Measurements from ENCODE around the gene TMEM131.
"Not testable (repeated sequence)": the region's sequence is repeated elsewhere in the genome, so short reads cannot be mapped to it uniquely, and the experiment has no call there.

Gene TMEM131

DNA sequence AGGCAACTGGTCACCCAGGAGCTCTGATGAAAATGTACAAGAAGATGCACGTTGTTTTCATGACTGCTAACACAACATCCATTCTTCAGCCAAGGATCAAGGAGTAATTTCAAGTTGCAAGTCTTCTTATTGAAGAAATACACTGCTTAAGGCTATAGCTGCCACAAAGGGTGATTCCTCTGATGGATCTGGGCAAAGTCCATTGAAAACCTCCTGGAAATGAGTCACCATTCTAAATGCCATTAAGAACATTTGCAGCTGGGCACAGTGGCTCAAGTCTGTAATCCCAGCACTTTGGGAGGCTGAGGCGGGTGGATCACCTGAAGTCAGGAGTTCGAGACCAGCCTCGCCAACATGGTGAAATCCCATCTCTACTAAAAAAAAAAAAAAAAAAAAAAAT is 142.7 kb downstream of the TMEM131 start:
- DNase-seq: not testable (repeated sequence)

DNA sequence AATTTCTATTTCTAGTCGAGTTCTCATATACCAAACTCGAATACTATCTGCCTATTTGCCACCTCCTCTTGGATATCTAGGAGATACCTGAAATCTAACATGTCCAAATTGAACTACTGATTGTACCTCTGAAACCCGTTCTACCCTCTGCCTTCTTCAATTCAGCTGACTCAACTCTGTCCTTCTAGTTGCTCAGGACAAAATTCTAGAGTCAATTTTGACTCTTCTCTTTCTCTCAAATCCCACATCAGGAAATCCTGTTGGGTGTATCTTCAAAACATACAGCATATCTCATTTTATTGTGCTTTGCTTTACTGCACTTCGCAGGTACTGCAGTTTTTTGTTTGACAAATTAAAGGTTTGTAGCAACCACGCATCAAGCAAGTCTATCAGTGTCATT is 144.6 kb downstream of the TMEM131 start:
- no peak for DNase-seq

DNA sequence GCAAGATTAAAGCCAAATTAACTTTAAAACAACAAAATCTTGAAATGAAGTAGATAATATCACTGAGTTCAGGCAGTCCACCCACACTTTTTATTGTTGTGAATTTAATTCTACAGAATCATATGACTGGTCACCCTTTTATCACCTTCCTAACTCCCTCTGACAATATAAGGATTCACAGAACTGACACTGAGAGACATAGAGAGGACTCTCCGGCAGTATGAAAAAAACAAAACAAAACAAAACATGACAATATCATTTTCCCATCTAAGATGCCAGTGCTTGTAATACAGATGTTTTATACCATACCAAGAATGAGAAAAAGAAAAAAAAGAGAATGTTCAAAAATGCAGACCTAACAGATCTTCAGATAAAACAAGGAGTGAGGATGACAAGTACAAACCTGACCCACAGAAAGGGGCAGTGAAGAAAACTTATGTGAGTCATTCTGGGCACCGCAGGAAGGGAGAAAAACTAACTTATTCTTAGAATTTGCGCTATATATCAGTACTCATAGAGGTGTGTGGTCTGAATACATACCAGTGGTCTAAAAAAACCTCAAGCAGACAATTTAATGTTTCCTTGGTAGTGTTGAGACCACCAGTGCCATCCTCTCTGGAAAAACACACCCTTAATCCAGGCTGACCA is 145.7 kb downstream of the TMEM131 start:
- DNase-seq: no peak

DNA sequence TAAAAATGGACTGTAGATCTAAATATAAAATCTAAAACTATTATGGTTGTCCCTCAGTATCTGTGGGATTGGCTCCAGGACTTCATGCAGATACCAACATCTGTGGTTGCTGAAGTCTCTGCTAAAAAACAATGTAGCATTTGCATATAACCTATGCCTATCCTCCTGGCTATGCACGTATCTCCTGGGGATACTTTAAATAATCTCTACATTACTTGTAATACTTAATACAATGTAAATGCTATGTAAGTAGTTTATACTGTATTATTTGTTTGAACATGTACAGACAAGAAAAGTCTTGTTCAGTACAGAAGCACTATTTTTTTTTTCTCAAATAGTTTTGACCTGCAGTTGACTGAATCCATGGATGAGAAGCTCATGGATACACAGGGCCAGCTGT is 147.4 kb downstream of the TMEM131 start:
- no peak for DNase-seq

DNA sequence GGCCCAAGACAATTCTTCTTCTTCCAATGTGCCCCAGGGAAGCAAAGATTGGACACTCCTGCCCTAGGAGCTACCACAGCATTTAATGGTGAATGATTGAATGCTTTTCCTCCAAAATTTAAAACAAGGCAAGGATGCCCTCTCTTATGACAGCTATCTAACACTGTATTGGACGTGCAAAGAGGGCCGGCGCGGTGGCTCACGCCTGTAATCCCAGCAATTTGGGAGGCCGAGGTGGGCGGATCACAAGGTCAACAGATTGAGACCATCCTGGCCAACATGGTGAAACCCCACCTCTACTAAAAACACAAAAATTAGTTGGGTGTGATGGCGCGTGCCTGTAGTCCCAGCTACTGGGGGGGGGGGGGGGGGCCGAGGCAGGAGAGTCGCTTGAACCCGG is 149.0 kb downstream of the TMEM131 start:
- DNase-seq: not testable (repeated sequence)

DNA sequence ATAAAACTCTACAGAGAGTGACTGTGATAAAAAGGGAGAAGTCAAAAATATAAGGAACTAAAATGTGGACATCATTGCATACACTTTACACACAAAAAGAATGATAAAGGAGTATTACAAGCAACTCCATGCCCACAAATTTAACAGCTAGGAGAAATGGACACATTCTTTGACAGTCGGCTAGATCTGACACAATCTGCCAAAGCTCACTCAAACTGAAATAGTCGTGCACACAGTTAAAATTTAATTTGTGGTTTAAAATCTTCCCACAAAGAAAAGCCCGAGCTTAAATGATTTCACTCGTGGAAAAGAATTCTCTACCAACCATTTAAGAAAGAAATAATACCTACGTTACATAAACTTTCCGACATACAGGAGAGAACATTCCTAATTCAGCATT is 149.9 kb downstream of the TMEM131 start:
- no peak for DNase-seq

DNA sequence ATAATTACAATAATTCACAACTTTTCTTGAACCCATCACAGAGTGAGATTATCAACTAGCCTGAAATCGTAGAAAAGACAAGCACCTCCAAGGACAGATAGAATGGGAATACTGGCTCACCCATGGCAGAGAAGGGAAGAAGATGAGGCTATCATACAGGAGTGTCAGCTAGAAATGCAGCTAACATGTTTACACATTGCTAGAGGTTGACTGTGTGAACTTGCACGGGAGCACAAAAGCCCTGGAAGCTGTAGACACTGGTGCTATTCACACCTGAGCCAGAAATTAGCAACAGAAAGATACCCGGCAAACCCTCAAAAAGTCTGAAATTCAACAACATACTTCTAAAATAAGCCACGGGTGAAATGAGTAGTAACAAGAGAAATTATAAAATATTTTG is 150.6 kb downstream of the TMEM131 start:
- no peak for DNase-seq

DNA sequence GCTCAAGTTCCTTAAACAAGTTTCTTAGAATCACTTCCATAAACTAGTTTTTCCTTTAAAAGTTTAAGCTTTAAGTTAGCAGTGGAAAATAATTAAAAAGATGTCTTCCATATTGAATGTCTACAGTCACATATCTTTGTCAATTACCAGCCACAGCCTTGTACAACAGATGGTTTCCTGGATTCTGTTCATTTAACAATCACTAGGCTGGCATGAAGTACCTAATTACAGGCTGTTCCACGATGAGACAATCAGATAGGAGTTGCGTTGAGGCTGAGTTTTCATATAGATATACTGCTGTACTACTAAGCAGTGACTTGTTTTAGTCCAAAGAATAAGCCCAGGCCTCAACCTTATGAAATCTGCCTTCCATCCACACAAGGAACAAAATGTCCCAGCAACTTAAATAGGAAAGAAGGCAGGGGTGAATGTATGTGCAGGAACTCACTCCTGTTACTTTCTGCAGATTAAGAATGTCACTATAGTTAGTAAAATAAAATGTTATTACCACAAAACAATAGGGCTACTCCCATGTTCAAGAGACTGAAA is 151.4 kb downstream of the TMEM131 start:
- DNase-seq: peak; percentile 39

DNA sequence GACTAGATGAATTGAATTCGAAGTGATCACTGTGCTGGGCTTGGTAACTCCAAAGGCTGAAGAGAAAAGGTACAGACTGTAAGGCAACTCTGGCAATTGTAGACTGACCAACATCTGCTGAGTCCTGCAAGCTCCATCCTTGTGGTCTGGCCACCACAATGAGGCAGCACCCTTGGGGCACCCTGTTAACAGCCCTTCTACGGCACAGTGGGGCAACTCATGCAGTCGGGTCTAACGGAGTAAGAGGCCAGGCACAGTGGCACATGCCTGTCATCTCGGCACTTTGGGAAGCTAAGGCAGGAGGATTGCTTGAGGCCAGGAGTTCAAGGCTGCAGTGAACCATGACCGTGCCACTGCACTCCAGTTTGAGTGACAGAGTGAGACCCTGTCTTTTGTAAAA is 155.6 kb downstream of the TMEM131 start:
- no peak for DNase-seq

DNA sequence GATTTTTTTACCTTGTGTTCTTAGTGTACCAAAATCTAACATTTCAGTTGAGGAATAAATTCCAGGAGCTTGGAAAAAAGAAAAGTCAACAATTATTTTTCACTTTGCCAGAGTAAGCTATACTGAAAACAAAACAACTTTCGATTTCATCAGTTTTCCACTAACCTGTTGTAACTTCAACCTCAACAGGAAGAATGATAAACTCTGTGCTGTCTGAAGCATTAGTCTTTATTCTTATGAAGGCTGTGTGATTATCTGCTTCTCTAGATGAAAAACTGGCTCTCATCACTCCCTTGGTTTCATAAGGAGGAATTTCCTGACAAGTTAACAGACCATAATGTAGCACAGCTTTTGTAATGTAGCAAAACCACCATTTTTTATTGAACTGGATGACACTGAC is 161.1 kb downstream of the TMEM131 start:
- no peak for DNase-seq

DNA sequence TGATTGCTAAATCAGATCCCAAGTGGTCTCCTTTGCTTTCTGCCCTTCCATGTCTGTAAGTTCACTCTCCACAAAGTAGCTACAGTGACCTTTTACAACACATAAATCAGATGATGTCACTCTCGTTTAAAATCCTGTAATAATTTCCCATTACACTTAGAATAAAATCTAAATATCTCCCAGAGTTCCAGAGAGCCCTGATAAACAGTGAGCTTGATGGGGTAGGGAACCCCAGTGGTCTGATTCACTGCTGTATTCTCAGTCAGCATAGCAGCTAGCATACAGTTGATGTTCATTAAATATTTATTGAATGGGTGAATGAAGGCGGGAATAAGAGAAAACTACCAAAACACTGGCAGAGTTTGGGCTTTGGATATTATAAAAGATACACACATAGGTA is 164.6 kb downstream of the TMEM131 start:
- DNase-seq: no peak

DNA sequence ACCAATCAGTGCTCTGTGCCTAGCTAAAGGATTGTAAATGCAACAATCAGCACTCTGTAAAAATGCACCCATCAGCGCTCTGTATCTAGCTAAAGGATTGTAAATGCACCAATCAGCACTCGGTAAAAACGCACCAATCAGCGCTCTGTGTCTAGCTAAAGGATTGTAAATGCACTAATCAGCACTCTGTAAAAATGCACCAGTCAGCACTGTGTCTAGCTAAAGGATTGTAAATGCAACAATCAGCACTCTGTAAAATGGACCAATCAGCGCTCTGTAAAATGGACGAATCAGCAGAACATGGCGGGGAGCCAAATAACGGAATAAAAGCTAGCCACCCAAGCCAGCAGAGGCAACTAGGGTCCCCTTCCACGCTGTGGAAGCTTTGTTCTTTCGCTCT is 166.5 kb downstream of the TMEM131 start:
- not testable (repeated sequence) for DNase-seq

DNA sequence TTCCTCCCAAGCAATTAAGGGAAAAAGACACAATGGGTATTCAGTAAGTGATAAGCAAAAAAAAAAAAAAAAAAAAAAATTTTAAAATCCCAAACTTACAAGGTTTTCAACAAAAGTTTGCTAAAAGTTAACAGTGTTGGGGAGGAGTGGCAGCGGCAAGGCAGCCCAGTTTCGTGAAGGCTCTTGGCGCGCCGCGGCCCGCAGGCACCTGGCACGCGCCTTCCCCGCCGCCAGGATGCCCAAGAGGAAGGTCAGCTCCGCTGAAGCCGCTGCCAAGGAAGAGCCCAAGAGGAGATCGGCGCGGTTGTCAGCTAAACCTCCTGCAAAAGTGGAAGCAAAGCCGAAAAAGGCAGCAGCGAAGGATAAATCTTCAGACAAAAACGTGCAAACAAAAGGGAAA is 168.7 kb downstream of the TMEM131 start:
- DNase-seq: not testable (repeated sequence)

DNA sequence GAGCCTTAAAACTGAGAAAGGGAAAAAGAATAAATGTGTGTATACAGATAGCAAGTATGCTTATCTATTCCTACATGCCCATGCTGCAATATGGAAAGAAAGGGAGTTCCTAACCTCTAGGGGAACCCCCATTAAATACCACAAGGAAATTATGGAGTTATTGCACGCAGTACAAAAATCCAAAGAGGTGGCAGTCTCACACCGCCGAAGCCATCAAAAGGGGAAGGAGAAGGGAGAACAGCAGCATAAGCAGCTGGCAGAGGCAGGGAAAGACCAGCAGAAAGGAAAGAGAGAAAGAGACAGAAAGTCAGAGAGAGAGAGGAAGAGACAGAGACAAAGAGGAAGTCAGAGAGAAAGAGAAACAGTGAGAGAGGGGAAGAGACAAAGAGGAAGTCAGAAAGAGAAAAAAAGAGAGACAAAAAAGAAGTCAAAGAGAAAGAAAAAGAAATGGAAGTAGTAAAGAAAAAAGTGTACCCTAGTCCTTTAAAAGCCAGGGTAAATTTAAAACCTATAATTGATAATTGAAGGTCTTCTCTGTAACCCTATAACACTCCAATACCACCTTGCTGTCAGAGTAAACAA is 169.4 kb downstream of the TMEM131 start:
- not testable (repeated sequence) for DNase-seq

DNA sequence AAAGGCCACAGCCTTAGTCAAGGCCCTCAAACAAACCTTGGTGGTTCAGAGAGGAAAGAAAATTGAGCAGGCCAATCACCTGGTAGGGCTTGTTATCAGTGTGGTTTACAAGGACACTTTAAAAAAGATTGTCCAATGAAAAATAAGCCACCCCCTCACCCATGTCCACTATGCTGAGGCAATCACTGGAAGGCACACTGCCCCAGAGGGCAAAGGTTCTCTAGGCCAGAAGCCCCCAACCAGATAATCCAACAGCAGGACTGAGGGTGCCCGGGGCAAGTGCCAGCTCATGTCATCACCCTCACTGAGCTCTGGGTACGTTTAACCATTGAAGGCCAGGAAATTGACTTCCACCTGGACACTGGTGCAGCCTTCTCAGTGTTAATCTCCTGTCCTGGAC is 171.7 kb downstream of the TMEM131 start:
- DNase-seq: not testable (repeated sequence)

DNA sequence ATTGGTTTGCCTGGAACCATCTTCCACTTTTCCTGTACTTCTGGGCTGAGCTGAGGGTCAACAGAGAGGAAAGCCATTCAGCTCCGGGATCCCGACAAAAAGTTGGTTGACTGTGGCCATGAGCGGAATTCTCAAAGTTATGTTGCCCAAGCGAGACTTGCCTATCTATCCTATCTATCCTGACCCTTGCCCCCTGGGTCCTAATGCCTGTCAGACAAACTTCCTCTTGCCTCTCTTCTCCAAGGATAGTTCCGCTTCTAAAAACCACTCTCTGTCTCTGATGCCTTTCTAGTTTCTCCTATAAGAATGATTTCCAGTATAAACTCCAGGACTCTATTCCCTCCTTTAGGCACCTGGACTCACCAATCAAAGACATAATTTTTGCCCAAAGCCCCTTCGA is 173.9 kb downstream of the TMEM131 start:
- not testable (repeated sequence) for DNase-seq

DNA sequence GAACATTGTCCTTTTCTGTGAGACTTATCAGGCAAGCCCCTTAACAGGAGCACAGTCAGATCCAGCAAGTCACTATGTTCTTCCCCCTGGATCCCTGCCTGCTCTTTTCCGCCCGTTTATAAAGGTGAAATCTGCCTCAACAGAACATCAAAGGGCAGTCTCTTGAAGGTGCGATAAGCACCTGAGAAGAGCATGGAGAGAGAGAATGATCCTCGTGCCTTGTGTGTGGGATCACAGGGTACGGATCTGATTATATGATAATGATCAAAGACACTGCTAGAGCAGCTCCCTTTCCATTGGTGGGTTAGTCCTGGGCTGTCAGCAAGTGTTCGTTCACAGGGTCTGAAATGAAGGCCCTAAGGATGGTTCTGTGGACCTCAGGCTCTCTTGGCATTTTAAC is 176.0 kb downstream of the TMEM131 start:
- DNase-seq: no peak

DNA sequence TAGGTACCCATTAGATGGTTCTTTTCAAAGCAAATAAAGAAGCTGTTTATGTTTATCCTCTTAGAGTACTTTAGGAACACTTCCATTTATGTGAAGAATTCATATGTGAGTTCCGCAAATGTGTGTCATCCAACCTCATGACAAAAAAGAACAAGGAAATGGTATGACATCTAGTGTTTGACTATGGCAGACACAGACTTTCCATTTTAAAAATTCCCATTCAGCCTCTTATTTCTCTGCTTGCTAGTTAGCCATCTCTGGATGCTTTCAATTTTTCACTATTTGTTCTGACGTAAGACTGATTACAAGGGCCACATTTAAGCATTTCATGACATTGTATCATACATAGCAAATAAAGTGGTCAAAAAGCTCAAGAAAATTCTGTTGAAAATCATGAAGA is 179.3 kb downstream of the TMEM131 start:
- DNase-seq: no peak

DNA sequence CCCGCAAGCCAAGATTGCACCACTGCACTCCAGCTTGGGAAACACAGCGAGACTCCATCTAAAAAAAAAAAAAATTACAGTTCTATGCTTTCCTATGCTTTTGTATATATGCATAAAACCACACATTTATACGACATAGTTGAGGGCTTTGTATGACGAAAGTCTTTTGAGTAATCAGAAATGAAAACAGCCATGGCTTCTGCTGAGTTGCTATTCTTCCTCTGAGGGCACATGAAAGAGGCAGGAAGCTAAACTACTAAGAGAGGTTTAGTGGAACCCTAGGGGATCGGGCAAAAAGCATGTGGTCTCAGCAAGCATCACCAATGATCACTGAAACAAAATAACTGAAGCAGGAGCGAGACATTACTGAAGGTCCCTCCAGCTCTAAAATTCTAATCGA is 182.8 kb downstream of the TMEM131 start:
- DNase-seq: no peak

DNA sequence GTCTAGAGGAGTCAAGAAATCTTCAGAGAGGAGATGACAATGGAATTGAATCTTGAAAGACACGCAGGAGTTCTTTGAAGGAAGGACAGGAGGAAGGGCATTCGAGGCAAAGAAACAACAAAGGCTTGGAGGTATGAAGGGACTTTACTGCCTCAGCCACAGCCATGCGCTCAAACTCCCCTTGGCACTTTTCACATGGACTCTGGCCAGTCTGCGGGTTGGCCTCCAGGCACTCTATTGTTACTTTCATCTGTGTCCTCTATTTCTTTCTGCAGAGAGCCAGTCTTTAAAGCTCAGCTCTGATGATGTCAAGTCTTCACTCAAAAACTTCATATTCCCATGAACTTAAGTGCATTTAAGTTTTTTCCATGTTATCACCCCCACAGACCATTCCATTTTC is 186.9 kb downstream of the TMEM131 start:
- DNase-seq: no peak

DNA sequence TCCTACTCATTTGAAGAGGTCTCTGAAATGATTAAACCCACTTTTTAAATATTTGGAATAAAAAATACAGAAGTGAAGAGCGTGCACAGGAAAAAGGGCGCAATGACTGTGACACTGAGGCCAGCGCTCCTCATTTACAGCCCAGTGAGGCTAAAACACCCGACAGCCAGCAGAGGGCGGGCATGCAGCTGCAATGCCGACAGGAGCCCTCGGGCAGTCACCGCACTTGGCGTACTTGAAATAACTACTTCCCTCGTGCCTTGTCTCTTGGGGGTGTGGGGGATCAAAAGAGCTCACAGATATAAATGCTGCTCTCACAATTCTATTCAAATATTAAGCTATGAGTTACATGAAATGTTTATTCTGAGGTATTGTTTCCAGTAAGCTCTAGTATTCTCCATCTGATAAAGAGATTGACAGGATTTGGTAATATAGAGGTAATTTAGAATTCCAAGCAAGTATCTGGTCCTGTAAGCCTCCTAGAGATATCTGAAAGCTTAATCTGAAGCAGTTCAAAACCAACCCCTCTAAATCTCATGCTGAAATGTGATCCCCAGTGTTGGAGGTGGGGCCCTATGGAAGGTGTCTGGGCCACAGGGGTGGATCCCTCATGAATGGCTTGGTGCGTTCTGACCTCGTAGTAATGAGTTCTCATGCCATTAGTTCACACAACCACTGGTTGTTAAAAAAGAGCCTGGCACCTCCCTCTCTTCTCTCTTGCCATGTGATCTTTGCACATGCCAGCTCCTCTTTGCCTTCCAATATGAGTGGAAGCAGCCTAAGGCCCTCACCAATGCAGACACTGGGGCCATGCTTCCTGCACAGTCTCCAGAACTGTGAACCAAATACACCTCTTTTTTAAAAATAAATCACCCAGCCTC is 188.8 kb downstream of the TMEM131 start:
- peak; percentile 77 for DNase-seq

DNA sequence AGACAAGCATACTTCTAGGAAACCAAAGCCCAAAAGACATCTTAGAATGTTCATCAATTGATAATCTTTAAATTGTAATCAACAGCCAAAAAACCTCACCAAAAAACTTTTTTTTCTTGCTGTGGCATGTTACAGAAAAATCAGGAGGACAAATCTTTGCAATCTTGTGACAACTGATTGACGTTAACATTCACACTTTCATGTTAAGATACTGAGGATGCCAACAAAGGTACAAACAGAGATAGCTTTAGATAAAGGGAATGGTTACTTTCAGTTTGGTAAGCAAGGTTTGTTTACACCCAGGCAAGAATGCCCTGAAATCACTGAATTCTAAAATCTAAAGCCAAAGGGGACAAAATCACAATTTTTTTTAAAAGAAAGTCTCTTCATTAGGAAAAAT is 190.0 kb downstream of the TMEM131 start:
- DNase-seq: no peak

DNA sequence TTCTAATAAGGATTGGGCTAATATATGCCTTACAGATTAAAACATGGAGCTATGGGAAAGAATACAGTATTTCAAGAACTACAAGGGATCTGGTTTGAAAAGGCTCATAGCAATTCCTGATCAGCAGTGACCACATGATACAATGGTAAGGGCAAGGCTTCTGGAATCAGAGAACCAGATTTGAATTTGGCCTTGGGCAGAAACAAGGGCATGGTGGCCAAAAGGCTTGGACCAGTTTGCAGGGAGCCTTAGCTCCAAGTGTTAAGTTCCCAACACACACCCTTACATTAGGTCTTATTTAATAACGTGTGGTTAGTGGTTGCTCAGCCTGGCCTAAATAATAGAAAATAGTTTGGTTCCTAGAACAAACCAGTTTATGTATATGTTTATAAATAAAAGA is 194.7 kb downstream of the TMEM131 start:
- DNase-seq: no peak

DNA sequence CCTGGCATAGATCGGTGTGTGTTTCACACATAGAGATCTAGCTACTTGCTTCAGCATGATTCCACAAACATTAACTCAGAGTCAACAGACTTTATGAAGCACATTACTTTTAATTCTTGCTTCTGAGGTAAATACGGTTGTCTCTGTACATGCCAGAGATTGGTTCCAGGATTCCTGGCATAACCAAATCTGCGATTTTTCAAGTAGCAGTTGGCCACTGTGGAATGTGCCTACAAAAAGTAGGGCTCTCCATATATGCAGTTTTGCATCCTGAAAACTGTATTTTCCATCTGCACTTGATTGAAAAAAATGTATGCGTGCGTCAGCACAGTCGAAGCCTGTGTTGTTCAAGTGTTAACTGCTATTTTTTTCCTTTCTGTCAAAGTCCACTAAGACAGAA is 197.3 kb downstream of the TMEM131 start:
- no peak for DNase-seq
